Esophagus squamous epithelium (tissue), 4 donors: ENCODE measurements around the gene MIEF2.

Source experiments
- CTCF ChIP-seq, 6 experiments: fragments of 450-650 bp in 4 of 6; fragments of 200-600 bp in 2 of 6; sonication (generic) in 2 of 6; IDR thresholded peaks; one replicate each; pipeline ENCODE4 v1.5.1; 2016 to 2019; ENCODE audit warnings: antibody characterized with exemption in 6 of 6, mild to moderate bottlenecking in 4 of 6, moderate library complexity in 4 of 6
- POLR2A ChIP-seq, 4 donors: fragments of 450-650 bp; IDR thresholded peaks; one replicate each; pipeline ENCODE4 v1.6.1; 2017; ENCODE audit warnings: antibody characterized with exemption in 4 of 4, mild to moderate bottlenecking in 4 of 4, moderate library complexity in 3 of 4

- TF ChIP-seq POLR2A (IDR thresholded peaks at IDR 0.05) (no peak), CTCF (IDR thresholded peaks at IDR 0.05) (no peak)
Observed at GRCh38 chr17:18233803-18234518, 26.5 kb upstream of the MIEF2 start.
